IMR-90 (cell line): Measurements from ENCODE around the gene MTHFSD. TPM values are rescaled to one million over a fixed set of nuclear protein-coding genes. Genes with fewer than 3 reads are reported as not detected.
A peak's percentile ranks its signal among the peaks of the same experiment; 100 is the strongest.

Experiments used
- ATAC-seq: fragments of 200-7000 bp; cut with Tn5 transposase; 2 replicates; pipeline ENCODE4 v1.9.1; 2020; ENCODE audit warnings: low read depth, mild to moderate bottlenecking, moderate library complexity
- BruUV-seq: library from RNA; stranded (reverse); fragments of 400-500 nt; replicated peaks from 2 replicates; lab custom pipeline; 2021; lab: Mats Ljungman, UMichigan
- CTCF ChIA-PET: fragments of 300-600 bp; formaldehyde crosslinking; extraction: SDS; loops from one replicate; lab custom pipeline; 2021; ENCODE audit warnings: antibody characterized with exemption; lab: Yijun Ruan, JAX
- POLR2A ChIA-PET: fragments of 300-600 bp; sonication (Branson Sonifier 250); formaldehyde crosslinking; loops from one replicate; lab custom pipeline; 2022; ENCODE audit warnings: antibody characterized with exemption; ENCODE audit not compliant: unreplicated experiment; lab: Charles Lee
- DNase-seq: peaks from one replicate; pipeline ENCODE4 v3.0.0; 2013
- H2AFZ ChIP-seq: replicated peaks from 2 replicates; pipeline ENCODE3; 2013; ENCODE audit warnings: low read length, mild to moderate bottlenecking; ENCODE audit not compliant: poor library complexity
- H2AK5ac ChIP-seq: 2 replicates; pipeline ENCODE4 v1.6.1; 2013; ENCODE audit warnings: low read depth, low read length, inconsistent platforms
- H2AK9ac ChIP-seq: replicated peaks from 2 replicates; pipeline ENCODE3; 2013; ENCODE audit warnings: mild to moderate bottlenecking, low read depth, low read length, moderate library complexity; ENCODE audit not compliant: poor library complexity
- H2BK120ac ChIP-seq: 2 replicates; pipeline ENCODE4 v1.6.1; 2013; ENCODE audit warnings: low read depth, low read length, inconsistent platforms
- H2BK15ac ChIP-seq: 3 replicates; pipeline ENCODE4 v1.6.1; 2013; ENCODE audit warnings: low read depth, low read length, inconsistent platforms
- H2BK20ac ChIP-seq: 2 replicates; pipeline ENCODE4 v1.6.1; 2013; ENCODE audit warnings: low read depth, mild to moderate bottlenecking, inconsistent platforms, low read length, moderate library complexity
- H2BK5ac ChIP-seq: 2 replicates; pipeline ENCODE4 v1.6.1; 2013; ENCODE audit warnings: mild to moderate bottlenecking, low read depth, low read length, inconsistent platforms; ENCODE audit not compliant: poor library complexity, severe bottlenecking
- H3K14ac ChIP-seq: replicated peaks from 2 replicates; pipeline ENCODE4 v1.6.1; 2013; ENCODE audit warnings: low read depth, low read length, inconsistent platforms
- H3K18ac ChIP-seq: 2 replicates; pipeline ENCODE4 v1.6.1; 2013; ENCODE audit warnings: low read depth, low read length, control low read depth
- H3K23ac ChIP-seq: 2 replicates; pipeline ENCODE4 v1.6.1; 2013; ENCODE audit warnings: low read depth, low read length, inconsistent platforms
- H3K27ac ChIP-seq: 2 replicates; pipeline ENCODE4 v1.5.1; 2013; ENCODE audit warnings: mild to moderate bottlenecking, control low read depth, low read length; ENCODE audit not compliant: insufficient read depth
- H3K27me3 ChIP-seq: 2 replicates; pipeline ENCODE4 v1.6.1; 2013; ENCODE audit warnings: low read length; ENCODE audit not compliant: control insufficient read depth, insufficient read depth
- H3K36me3 ChIP-seq: 2 replicates; pipeline ENCODE4 v1.6.1; 2013; ENCODE audit warnings: low read length, mixed read lengths; ENCODE audit not compliant: control insufficient read depth, insufficient read depth
- H3K4ac ChIP-seq: 2 replicates; pipeline ENCODE4 v1.6.1; 2013; ENCODE audit warnings: low read depth, low read length, inconsistent platforms
- H3K4me1 ChIP-seq: 2 replicates; pipeline ENCODE4 v1.6.1; 2013; ENCODE audit warnings: low read length, mixed read lengths; ENCODE audit not compliant: control insufficient read depth, insufficient read depth
- H3K4me2 ChIP-seq: 2 replicates; pipeline ENCODE4 v1.6.1; 2013; ENCODE audit warnings: low read depth, mild to moderate bottlenecking, control low read depth, low read length, moderate library complexity
- H3K4me3 ChIP-seq: 2 replicates; pipeline ENCODE4 v1.5.1; 2013; ENCODE audit warnings: low read depth, mild to moderate bottlenecking, control low read depth, low read length, moderate library complexity; ENCODE audit not compliant: insufficient read depth
- H3K56ac ChIP-seq: 2 replicates; pipeline ENCODE4 v1.6.1; 2013; ENCODE audit warnings: low read length, inconsistent platforms; ENCODE audit not compliant: insufficient read depth; ENCODE audit errors: extremely low read depth
- H3K79me1 ChIP-seq, 2 experiments: 2 replicates each; pipeline ENCODE4 v1.6.1; 2013; ENCODE audit warnings: low read length in 2 of 2, inconsistent platforms in 1 of 2, low read depth in 1 of 2
- H3K9ac ChIP-seq: 2 replicates; pipeline ENCODE4 v1.6.1; 2013; ENCODE audit warnings: low read depth, low read length, control low read depth
- H3K9me1 ChIP-seq: 2 replicates; pipeline ENCODE4 v1.6.1; 2013; ENCODE audit warnings: low read length, inconsistent platforms; ENCODE audit not compliant: insufficient read depth
- H3K9me3 ChIP-seq: 2 replicates; pipeline ENCODE4 v1.6.1; 2013; ENCODE audit warnings: low read length; ENCODE audit not compliant: control insufficient read depth, insufficient read depth
- H4K20me1 ChIP-seq: 2 replicates; pipeline ENCODE4 v1.6.1; 2013; ENCODE audit warnings: low read length, inconsistent platforms; ENCODE audit not compliant: insufficient read depth
- H4K5ac ChIP-seq: 2 replicates; pipeline ENCODE4 v1.6.1; 2013; ENCODE audit warnings: mild to moderate bottlenecking, low read depth, low read length, control low read depth
- H4K8ac ChIP-seq, 2 experiments: 2 replicates each; pipeline ENCODE4 v1.6.1; 2013; ENCODE audit warnings: low read depth in 2 of 2, low read length in 2 of 2, control low read depth in 1 of 2, inconsistent platforms in 1 of 2
- H4K91ac ChIP-seq: 2 replicates; pipeline ENCODE4 v1.6.1; 2013; ENCODE audit warnings: low read depth, low read length, inconsistent platforms; ENCODE audit not compliant: insufficient read depth
- CEBPB ChIP-seq: IDR thresholded peaks from 2 replicates; pipeline ENCODE4 v1.6.1; 2012; ENCODE audit warnings: low read depth, low read length, improper control_type of control experiment
- CHD1 ChIP-seq: IDR thresholded peaks from 2 replicates; pipeline ENCODE4 v1.6.1; 2012; ENCODE audit warnings: low read depth, low read length, improper control_type of control experiment
- FOS ChIP-seq: fragments of 150-350 bp; IDR thresholded peaks from 2 replicates; pipeline ENCODE4 v1.6.1; 2016; ENCODE audit warnings: low read depth, low read length
- MAFK ChIP-seq: IDR thresholded peaks from 2 replicates; pipeline ENCODE4 v1.6.1; 2012; ENCODE audit warnings: low read depth, low read length, improper control_type of control experiment
- MXI1 ChIP-seq: IDR thresholded peaks from 2 replicates; pipeline ENCODE4 v1.6.1; 2012; ENCODE audit warnings: low read depth, mild to moderate bottlenecking, low read length, moderate library complexity, borderline replicate concordance
- NFE2L2 ChIP-seq: fragments of 150-350 bp; IDR thresholded peaks from 2 replicates; pipeline ENCODE4 v1.6.1; 2016; ENCODE audit warnings: low read depth, mild to moderate bottlenecking, low read length
- RAD21 ChIP-seq: IDR thresholded peaks from 2 replicates; pipeline ENCODE4 v1.6.1; 2012; ENCODE audit warnings: low read length, improper control_type of control experiment
- RCOR1 ChIP-seq: IDR thresholded peaks from 2 replicates; pipeline ENCODE4 v1.6.1; 2012; ENCODE audit warnings: mild to moderate bottlenecking, low read length, improper control_type of control experiment; ENCODE audit not compliant: insufficient replicate concordance
- RFX5 ChIP-seq: IDR thresholded peaks from 2 replicates; pipeline ENCODE4 v1.8.0; 2012; ENCODE audit warnings: low read depth, mild to moderate bottlenecking, low read length, moderate library complexity
- SMC3 ChIP-seq: fragments of 150-350 bp; IDR thresholded peaks from 2 replicates; pipeline ENCODE4 v1.6.1; 2016; ENCODE audit warnings: low read depth, mild to moderate bottlenecking, antibody characterized with exemption, low read length, moderate library complexity
- WGBS, 2 experiments: methylation state at CpG; one replicate each; pipeline versions ENCODE4 v1.1.5 to v1.1.7; 2013; ENCODE audit warnings: missing lambda C conversion rate in 2 of 2; ENCODE audit not compliant: insufficient read length in 1 of 2; ENCODE audit errors: extremely low coverage in 2 of 2; 5-methylcytosine and 5-hydroxymethylcytosine counted together
- dilution Hi-C: fragments of 300-500 bp; cut with HindIII; formaldehyde crosslinking; loops from one replicate; pipeline ENCODE4 v1.14.3; 2018; ENCODE audit warnings: low sequenced_read_pairs; ENCODE audit not compliant: unreplicated experiment
- in situ Hi-C: fragments of 300-500 bp; cut with MboI; formaldehyde crosslinking; loops from 3 replicates; pipeline ENCODE4 v1.14.3; 2019; ENCODE audit warnings: low sequenced_read_pairs, inconsistent platforms, mixed read lengths
- intact Hi-C: fragments of 100-400 bp; cut with micrococcal nuclease; formaldehyde crosslinking; loops from 2 replicates; pipeline ENCODE4 v1.10.0; 2022
- polyA plus RNA-seq, 3 experiments: library from polyadenylated mRNA; depleted of rRNA; stranded (reverse); fragments of >200 nt; gene quantifications; 2 replicates each; pipeline ENCODE4 v1.2.3, GENCODE V29; 2012; ENCODE audit warnings: low replicate concordance in 1 of 3
- total RNA-seq: library from RNA; depleted of rRNA; stranded (reverse); fragments of >200 nt; gene quantifications from 2 replicates; pipeline ENCODE4 v1.2.3, GENCODE V29; 2012
- TF ChIP-seq, protein P1 (sequence below): fragments of 150-350 bp; IDR thresholded peaks from 2 replicates; pipeline ENCODE4 v1.6.1; 2016; ENCODE audit warnings: low read depth, mild to moderate bottlenecking, low read length, moderate library complexity, borderline replicate concordance
- TF ChIP-seq, protein P2 (sequence below): fragments of 150-350 bp; IDR thresholded peaks from 2 replicates; pipeline ENCODE4 v1.6.1; 2017; ENCODE audit warnings: mild to moderate bottlenecking, antibody characterized with exemption, low read length, low read depth

Gene MTHFSD
- total and polyA plus RNA-seq, 2 of the 4 experiments (the other 2 are of a cell fraction): 8.2 to 16.8 TPM

DNA sequence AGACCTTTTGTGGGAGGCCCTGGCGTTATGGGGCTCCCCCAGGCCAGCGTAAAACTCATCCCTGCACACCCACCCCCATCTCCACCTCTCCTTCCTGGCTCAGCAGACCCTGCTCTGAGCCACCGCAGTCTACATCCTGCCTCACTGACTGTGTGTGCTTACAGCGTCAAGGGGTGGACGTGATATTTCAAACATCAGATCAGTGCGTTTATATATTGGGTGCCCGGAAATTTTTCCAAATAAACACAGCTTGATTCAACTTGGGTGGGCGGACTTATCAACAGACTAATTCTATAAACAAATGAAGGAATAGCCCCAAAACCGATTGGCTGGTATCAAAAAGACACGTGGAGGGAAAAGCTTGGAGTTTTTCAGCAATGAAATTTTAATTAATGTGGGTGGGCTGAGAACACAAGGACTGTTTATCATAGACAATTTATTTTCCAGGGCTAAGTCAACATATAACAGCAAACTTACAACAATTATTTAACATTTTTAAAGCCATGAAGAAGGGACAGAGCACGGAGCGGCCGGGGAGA, 23.1 kb upstream of the MTHFSD start, which contains the start of gene FOXL1 (continued):
- TF ChIP-seq FOS: peak; percentile 64; the same call in 1 of the 2 replicates
- peak; percentile 21; the same call in 1 of the 2 replicates for TF ChIP-seq MAFK

DNA sequence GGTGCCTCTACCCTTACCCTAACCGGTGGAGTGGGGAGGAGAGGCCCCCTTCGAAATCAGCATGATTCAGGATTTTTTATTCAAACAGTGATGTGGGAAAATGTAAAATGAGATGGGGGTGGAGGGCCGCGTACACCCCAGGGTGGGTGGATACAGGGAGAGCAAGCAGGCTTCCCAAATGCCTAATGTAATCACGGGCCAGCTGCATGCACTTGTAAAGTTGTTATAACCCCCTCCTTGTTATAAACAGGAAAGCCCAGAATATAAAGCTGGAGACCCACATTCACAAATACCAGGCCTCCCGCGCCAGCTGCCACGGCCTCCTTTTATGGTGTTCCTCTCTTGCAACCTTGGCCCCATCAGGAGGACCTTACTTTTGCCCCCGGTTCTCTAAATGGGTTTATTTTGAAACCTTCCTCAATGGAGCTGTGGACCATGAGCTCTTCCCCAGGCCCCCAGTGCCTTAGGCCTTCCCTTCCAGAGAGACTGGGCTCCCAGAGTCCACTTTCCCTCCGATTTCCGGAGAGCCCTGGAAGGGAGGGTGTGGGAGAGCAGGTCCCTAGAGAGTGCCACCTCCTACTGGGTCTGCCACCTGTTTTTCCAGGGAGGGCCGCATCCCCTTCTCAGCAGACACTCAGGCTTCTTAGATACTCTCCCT, 22.4 kb upstream of the MTHFSD start:
- Histone ChIP-seq H3K36me3 (no peaks in the 10 kb centered on the region), H3K23ac (peak overlapping the region; percentile 96), H3K4me2 (peak overlapping the region; percentile 79), H3K4ac (peak overlapping the region; percentile 94), H3K9ac (peak overlapping the region; percentile 75), H4K5ac (peak overlapping the region; percentile 59), H3K9me1 (peaks cover 9% of the 10 kb centered on the region), H2BK120ac (peak overlapping the region; percentile 93), H2AK5ac (peak overlapping the region; percentile 83), H4K8ac (peak overlapping the region; percentile 42 to 83), H4K91ac (peak overlapping the region; percentile 85), H3K56ac (peak overlapping the region; percentile 92), H3K27me3 (no peaks in the 10 kb centered on the region), H2AK9ac (peak overlapping the region; percentile 84), H3K14ac (peak overlapping the region; percentile 97), H3K27ac (peak overlapping the region; percentile 84), H3K18ac (peak overlapping the region; percentile 55), H3K4me1 (peaks cover 11% of the 10 kb centered on the region), H2AFZ (peak overlapping the region; percentile 34), H2BK15ac (peak overlapping the region; percentile 61; the same call in 2 of the 3 replicates), H3K79me1 (peaks cover 14 to 35% of the 10 kb centered on the region in 2 experiments), H2BK20ac (peak overlapping the region; percentile 82), H4K20me1 (0 out of 2 replicates have a peak, but pooled peaks cover 4% of the 10 kb centered on the region), H3K4me3 (peak overlapping the region; percentile 60; the same call in 1 of the 2 replicates), H2BK5ac (peak overlapping the region; percentile 79), H3K9me3 (no peaks in the 10 kb centered on the region)
- DNase-seq (peak; percentile 96), ATAC-seq (peak; percentile 15)
- in situ Hi-C loops (loop anchor here (5.0 kb wide), 1 partner anchor 90 kb away; no protein-coding TSS in a partner anchor), dilution Hi-C loops (no loop called here), intact Hi-C loops (loop anchor here (2.0 to 5.0 kb wide), 2 partner anchors 183 to 255 kb away; no protein-coding TSS in a partner anchor)
- CTCF ChIA-PET: interaction anchor here (0.6 to 1.7 kb wide), 3 partner anchors 161 to 485 kb away, joined by 3 to 5 read pairs (median 5); no protein-coding TSS in a partner anchor
- no CpG with 5 or more reads among the region's 12 CpGs for WGBS, 2 experiments
- BruUV-seq: no TSS peak
- POLR2A ChIA-PET: interaction anchor here (0.5 to 1.4 kb wide), 4 partner anchors 8 to 440 kb away, joined by 3 to 7 read pairs (median 3); partner anchors contain the start of gene FOXC2
- no peak for TF ChIP-seq SMC3
- TF ChIP-seq MAFK: peak; percentile 55; the same call in 1 of the 2 replicates
- no peak for TF ChIP-seq MXI1
- TF ChIP-seq, protein P1, sequence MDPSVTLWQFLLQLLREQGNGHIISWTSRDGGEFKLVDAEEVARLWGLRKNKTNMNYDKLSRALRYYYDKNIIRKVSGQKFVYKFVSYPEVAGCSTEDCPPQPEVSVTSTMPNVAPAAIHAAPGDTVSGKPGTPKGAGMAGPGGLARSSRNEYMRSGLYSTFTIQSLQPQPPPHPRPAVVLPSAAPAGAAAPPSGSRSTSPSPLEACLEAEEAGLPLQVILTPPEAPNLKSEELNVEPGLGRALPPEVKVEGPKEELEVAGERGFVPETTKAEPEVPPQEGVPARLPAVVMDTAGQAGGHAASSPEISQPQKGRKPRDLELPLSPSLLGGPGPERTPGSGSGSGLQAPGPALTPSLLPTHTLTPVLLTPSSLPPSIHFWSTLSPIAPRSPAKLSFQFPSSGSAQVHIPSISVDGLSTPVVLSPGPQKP: no peak
- TF ChIP-seq, protein P2, sequence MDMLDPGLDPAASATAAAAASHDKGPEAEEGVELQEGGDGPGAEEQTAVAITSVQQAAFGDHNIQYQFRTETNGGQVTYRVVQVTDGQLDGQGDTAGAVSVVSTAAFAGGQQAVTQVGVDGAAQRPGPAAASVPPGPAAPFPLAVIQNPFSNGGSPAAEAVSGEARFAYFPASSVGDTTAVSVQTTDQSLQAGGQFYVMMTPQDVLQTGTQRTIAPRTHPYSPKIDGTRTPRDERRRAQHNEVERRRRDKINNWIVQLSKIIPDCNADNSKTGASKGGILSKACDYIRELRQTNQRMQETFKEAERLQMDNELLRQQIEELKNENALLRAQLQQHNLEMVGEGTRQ: no peak
- TF ChIP-seq RCOR1: peak; percentile 91
- peak; percentile 91 for TF ChIP-seq NFE2L2
- TF ChIP-seq CHD1: no peak; the same call in 1 of the 2 replicates
- no peak for TF ChIP-seq CEBPB
- peak; percentile 24; the same call in 1 of the 2 replicates for TF ChIP-seq FOS
- TF ChIP-seq RAD21: no peak; the same call in 1 of the 2 replicates
- no peak for TF ChIP-seq RFX5
